Left forelimb (tissue), 1 donor: ENCODE results near the gene GAREM1.
"Not testable (repeated sequence)": the region's sequence is repeated elsewhere in the genome, so short reads cannot be mapped to it uniquely, and the experiment has no call there.

Experiments
- DNase-seq: peaks from one replicate; pipeline ENCODE4 v3.0.0-alpha.2; 2018; ENCODE audit warnings: low spot score

The GAREM1 gene

DNA sequence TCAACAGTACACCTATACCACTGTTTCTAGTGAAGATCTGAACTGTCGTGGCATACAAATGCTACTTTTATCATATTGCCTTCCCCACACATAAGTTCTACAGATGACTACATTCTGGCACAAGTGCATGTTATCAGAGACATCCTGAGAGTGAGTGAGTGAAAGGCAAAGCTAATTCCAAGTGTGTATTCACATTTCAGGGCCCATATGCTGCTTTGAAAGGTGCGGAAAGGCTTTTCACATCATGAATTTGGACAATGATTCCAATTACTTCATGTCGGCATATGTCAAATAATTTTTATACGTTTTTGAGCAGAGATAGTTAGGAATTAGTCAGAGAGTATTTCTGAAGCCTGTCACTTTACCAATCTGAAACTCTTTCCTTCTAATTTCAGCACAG, 101.7 kb downstream of the GAREM1 start:
- no peak for DNase-seq

DNA sequence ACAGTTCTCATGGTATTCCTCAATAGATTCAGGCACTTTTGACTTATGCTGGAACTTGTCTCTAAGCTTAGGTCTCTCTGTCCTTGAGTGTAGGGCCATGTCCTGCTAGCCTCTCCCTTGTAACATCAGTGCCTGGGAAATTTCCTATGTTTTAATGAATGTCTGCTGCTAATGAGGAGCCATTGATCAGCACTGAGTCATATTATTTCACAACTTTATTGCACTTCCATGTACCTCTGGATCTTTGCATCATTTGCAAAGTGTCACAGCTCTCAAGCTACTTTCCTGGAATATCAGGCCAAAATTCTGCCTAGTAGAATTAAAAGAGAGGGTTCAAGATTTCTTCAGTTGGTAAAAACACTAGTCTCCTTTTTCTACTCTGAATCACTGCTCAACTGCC, 102.5 kb downstream of the GAREM1 start:
- no peak for DNase-seq

DNA sequence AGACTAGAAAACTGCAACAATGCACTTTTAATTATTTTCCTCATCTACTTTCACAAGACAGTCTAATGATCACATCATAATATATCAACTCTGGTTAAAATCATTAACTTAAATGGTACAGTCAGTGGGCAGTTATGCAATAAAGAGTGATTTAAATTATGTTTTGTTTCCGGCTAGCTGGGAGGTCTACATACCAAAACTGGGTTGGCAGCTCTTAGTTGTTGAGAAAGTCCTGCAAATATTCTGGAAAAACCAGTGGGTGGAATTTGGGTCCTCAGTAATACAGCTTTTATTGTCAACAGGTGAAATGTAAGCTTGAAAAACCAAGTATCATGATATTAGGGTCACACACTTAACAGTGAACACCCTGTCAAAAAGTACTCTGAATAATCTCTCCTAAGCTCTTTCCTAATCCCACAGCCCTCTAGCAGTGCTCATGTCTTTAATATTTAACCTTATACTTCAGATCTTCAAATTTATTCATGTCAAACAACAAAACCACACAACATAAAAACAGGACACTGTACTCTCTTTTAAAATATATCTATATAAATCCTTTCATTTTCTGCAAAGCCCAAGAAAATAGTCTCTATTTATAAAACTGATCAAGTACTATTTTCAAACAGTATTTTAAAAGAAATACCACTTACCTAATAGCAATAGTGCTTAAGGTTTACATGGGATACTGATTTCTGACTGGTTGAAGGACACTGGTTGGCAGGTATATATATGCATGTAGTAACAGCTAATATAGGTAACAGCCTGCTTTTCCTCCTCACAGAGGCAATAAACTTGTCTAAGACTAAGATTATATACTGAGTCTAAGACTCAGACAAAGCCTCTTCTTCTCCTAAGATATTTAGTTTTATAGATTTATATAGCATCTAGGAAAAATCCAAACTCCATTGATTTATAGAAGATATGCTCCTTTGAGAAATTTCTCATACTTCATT, 103.8 kb downstream of the GAREM1 start:
- DNase-seq, result no peak

DNA sequence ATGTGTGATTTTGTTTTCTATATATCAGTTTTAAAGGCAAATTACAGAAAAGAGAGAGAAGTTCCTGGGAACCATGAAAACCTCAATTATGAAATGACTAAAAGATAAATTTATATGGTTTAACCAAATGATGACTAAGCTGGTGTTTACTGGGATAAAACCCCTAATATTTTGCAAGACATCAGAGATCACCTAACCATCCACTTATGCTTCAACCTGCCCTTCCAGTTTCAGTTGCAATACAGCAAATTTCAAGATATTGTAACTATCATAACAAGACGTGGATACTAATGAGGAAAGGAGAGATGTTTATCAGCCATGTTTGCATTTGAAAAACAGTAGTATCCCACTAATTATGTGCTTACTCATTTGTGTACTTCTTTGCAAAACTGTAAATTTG, 108.2 kb downstream of the GAREM1 start:
- DNase-seq, result no peak

DNA sequence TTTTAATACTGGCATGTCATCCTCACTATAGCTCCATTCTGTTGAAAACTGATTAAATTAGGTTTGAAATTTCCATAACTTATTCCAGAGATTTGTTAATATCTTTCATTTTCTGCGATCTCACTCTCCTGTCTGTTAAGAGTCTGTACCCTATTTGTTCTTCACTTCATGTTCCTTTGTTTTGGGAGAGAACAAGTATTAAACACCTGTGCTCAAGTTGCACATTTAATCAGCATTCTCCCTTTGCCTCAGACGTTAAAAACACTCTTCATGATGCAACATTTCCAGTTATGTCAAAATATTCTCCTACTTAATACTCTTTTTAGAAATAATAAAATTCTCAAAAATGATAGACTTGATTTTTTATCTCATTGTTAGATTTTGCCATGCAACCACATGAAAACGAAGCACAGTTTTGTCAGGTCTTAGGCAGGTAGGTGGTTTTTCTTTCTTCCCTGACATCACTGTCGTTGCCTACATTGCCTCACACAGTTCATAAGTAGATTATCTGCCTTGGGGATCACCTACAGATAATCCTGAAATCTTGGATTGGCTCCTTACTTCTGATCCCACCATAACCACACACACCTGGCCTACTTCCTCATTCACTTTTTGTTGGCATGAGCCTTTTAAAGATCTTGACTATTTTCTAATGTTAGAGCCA, 109.9 kb downstream of the GAREM1 start:
- DNase-seq, result no peak

DNA sequence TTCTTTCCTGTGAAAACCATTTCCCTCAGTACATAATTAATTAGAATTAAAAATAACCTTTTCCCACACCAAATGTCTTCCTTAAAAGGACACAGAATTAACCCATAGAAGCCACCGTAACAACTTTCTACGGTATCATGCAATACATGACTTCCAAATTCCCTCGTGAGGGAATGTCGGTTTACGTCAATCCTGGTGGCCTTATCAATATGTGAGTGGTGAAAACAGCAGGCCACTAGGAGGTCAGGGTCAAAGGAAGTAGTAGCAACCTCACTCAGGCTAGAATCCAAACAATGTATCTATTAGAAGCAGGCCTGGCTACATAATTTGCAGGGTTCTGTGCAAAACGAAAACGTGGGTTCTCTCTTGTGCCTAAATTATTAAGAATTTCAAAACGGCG, 112.2 kb downstream of the GAREM1 start:
- DNase-seq, result no peak

DNA sequence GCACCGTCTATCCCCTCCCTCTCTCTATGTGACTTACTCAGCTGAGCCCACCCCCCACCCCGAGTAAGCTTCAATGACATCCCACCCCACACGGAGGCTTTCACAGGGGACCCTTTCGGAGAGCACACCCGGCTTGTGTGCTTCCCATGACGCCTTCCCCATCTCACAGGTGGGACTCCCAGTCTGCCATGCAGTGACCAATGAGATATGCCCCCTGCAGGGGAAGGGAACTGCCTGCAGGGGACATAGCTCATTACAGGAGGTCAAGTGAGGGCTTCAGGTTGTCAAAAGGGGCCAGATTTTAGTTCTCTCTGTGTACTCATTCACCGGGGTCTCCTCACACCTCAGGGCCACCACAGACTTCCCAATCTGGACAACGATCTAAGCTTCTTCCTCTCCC, 112.6 kb downstream of the GAREM1 start:
- DNase-seq, result no peak

DNA sequence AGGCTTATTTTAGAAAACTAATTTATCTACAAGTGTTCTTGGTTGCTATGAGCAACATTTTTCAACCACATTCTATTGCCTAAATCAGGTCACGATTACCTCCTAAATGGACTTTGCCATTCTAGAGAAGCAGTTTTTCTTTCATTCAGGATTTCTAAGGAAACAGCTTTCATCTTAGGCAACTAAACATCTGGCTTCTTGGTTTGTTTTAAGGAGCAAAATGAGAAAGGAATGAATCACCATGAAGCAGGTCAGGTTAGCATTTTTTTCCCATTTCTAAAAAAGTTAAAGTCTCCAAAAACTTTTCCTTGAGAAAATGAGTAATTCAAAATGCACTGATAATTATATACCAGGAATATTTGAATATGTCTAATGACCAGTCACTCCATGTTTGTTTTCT, 114.8 kb downstream of the GAREM1 start:
- DNase-seq, result no peak

DNA sequence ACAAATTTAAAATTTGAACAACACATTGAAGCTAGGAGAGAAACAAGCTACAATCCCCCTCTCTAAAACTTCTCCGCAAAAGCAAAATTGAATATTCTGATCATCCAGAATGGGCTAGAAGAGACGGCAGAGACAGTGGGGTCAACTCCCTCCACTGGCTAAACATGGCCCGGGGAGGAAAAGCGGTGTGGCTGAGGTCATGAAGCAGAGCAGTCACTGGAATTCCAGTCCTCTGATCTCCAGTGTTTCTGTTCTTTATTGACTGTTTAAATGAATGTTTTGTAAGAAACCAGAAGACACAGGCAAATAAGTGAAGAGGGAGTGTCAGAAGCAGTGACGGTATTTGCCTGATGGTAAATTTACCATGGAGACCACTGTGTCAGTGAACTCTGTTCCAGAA, 116.2 kb downstream of the GAREM1 start:
- no peak for DNase-seq

DNA sequence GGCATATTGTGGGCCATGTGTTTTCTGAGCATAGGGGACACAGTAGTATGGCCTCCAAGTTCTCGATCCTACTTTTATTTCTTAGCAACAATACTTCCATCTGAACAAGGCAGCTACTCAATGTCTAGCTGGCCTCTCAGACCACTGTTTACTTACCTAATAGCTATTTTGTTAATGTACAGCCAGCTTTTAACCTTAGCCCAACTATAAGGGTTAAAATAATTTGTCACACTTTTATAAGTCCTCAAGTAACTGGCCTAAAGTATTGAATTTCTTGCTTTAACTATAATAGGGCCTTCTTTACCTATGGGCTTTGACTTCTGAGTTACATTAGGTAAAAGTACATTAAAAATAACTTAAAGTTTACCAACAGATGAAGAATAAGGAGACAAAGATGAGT, 117.4 kb downstream of the GAREM1 start:
- DNase-seq, result no peak

DNA sequence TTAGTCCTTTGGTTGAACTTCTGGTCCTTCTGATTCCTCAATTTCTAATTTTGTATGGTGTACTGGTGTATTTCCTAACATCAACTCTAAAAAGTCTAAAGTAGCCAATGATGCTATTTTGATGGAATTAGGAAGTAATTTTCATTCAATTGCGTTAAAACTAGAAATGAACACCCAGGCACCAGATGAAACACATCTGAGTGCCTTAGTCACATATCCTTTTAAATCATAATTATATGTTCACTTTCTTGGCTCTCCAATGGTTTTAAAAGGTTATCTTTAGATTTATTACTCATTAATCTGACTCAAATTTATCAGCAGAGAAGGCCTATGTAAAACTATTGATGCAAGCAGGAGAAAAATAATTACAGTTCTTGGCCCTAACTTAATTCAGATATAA, 119.7 kb downstream of the GAREM1 start:
- no peak for DNase-seq

DNA sequence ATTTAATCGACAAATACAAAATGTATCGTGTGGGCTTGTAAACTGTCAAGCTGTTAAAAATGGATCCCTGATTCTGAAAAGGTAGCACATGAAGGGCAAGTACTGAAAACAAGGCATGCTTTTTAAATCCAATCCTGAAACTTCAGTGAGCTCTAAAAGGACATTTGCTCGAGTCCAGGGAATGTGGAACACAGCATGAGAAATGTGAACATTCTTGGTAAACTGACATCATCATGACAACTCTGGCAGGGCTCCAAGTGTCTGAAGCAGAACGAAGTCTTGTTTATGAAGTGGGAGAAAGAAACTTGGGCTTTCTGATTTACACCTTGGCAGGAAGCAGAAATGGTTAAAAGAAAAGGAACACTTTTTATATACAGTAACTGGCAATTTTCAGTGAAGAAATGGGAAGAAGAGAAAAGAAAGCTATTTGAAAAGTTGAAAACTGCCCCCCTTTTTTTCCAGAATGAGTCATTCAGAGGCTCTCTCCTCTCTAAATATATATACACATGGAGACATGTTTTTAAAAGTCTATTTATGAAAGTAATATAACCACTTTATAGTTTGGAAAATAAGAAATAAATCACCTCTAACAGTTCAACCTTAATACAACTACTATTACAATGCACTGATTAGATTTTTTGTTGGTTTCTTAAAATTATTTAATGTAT, 120.8 kb downstream of the GAREM1 start:
- peak; percentile 78 for DNase-seq

DNA sequence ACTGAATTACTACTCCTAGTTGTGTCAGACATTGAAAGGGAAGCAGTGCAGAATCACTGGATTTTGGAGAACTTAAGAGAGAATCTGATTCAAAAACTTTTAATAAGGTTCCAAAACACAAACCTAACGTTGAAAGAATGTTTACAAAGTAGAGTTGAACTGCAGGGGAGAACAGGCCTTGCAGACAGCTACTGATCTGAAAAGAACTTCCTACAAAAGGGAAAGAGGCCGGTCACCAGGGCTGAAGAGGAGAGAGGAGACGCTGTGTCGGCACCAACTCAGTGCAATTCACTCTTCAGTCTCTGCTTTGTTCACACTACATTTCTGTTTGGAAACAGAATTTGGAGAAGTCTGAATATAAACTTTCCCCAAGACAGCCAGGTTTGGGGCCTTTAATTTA, 124.0 kb downstream of the GAREM1 start:
- no peak for DNase-seq

DNA sequence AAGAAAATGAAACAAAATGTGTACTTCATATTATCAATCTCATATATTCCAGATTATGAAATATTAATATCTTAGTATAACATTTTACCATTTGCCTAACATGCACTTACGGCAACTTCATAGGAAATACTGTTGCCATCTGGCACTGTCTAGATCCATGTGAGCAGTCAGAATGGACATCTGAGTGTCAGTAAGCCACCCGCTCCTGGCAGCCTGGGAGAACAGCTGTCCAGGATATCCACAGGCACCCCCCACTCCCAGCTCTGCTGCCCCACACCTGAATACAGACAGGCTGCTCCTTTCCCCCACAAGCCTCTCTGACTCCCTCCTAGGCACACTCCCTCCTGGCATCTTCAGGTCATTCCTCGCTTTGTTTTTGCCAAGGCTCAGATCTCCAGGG, 127.0 kb downstream of the GAREM1 start:
- DNase-seq, result no peak

DNA sequence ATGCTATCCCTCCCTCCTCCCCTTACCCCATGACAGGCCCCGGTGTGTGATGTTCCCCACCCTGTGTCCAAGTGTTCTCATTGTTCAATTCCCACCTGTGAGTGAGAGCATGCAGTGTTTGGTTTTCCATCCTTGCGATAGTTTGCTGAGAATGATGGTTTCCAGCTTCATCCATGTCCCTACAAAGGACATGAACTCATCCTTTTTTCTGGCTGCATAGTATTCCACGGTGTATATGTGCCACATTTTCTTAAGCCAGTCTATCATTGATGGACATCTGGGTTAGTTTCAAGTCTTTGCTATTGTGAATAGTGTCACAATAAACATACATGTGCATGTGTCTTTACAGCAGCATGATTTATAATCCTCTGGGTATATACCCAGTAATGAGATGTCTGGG, 129.6 kb downstream of the GAREM1 start:
- DNase-seq, result not testable (repeated sequence)

DNA sequence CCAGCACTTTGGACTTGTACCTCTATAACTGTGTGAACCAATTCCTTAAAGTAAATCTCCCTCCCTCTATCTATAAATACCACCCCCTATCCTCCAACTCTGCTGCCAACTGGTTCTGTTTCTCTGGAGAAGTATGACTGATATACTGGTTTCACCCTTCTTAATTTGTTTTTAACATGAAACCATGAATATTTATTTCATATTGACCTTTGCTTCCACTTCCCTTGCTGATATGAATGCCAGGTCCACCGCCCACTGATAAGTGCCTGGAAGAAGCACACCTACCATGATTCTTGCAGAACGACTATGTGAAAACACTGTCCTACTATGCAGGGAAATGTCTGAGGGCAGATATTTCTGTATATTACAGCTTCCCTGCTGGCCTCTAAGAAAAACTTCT, 131.6 kb downstream of the GAREM1 start:
- DNase-seq, result no peak

DNA sequence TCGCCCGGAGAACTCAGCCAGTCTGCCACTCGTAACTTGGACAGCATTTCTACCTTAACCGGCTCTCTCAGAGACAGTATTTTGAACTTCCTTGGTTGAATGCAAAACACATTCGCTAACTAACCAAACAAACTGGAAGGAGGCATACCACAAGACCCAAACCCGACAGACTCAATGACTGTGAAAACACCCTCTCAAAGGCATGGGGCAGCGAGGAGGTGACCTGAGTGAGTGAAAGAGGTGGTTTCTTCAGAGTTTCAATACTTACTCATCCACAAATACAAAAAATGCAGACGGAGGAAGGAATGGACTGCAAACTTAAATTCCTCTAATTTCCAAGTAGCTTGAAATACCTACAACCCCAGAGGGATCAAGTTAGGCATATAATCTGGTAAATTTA, 132.9 kb downstream of the GAREM1 start:
- DNase-seq, result no peak

DNA sequence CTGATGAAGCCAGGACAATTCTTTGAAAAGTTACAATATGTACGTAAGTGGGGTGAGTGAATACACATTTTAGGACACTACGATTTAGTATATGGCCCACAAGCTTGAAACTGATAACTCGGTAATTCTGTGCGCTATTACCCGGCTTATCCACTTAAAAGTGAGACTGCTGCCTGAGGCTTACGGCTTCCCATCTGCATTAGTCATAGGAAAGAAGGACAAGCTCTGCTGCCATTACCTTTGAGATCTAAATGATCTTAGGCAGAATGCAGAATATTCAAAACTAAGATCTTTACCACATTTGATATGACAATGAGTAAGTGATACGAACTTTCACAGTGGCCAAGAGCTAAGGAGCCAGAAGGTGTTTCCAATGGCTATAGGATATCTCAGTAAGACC, 133.3 kb downstream of the GAREM1 start:
- no peak for DNase-seq

DNA sequence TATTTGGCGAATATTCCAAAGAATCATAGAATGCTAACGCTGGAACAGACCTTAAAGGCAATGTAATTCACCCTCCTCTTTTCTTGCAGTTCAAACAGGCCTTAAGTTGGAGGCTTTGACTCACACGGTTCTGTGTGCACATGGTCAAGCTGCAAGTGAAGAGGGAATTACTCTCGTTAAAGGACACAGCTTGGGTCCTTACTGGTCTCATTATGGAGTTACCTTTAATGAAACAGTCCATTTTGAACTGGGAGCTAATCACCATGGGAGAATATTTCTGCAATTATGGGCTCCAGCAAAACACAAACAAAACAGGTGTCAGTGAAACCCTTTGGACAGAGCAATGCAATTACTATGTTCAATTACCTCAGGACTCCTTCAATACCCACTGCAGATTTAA, 135.5 kb downstream of the GAREM1 start:
- no peak for DNase-seq

DNA sequence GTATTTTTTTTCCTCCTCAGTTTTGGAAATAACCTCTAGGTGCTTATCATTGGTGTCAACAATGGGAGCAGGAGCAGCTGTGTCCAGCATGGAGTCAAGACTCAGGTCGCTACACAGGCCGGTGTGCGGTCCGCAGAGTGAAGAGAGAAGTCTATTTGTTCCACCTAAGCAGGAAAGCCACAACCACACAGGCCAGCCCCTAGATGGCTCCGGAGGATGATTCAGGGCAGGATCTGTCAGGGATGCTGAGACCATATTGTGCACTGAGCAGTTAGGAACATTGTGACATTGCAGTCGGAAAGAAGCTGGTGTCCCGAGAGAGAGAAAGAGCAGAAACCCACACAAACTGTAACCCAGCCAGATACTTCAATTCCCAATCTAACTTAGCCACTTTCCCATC, 136.9 kb downstream of the GAREM1 start:
- DNase-seq, result no peak

DNA sequence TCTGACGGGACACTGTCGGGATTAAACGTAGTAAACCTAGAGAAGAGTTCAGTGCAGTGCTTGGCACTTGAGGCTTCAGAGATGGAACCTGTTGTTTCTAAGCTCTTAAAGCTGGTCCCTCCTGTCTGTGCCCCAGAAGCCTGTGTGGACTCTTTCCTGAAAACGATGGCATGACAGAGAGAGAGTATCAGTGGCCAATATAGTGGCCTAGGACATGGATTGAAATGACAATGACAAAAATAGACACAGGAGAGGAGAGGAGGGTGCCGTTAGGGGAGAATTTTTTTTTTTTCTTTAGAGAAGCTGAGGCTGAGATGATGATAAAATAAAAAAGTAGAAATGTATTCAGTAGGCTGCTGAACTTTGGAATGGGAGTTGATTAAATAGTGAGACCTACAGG, 138.0 kb downstream of the GAREM1 start:
- no peak for DNase-seq

DNA sequence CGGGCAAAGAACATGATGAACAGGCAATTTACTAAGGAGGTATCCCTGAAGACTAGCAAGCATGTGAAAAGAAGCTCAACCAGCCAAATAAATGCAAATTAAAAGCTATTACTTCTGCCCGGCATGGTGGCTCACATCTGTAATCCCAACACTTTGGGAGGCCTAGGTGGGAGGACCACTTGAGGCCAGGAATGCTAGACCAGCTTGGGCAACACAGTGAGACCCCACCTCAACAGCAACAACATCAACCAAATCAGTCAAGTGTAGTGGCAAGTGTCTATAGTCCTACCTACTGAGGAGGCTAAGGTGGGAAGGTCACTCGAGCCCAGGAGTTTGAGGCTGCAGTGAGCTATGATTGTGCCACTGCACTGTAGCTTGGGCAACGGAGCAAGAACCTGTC, 141.7 kb downstream of the GAREM1 start:
- no peak for DNase-seq

DNA sequence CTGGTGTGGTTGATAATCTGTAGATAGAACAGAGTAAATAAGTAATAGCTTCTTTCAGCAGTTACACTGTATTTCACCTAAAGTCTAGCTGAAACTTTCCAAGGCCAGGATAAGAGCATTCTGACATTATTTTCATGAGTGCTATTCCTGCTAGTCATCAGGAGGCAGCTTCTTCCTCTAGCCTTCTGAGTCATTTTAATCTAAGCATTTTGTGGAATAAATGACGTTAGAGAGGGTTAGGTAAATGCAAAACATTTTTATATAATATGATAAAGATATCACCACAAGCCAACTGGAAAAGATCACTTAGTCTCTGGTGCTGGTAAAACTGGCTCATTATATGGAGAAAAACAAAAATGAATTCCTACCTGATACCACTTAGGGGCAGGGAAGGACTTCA, 142.3 kb downstream of the GAREM1 start:
- DNase-seq, result no peak
